Astrocyte of the spinal cord (primary cell): Measurements from ENCODE around the gene CENPM.

Experiments used
- DNase-seq: peaks from one replicate; pipeline ENCODE4 v3.0.0; 2011; ENCODE audit warnings: low read depth, low spot score
- H3K4me3 ChIP-seq: 2 replicates; pipeline ENCODE4 v1.5.1; 2011; ENCODE audit warnings: low read depth, mild to moderate bottlenecking, low read length, moderate library complexity
- in situ Hi-C: cut with HindIII; loops from 2 replicates; pipeline ENCODE4 v1.10.0; 2017; ENCODE audit warnings: low sequenced_read_pairs
- TF ChIP-seq, protein P1 (sequence below): IDR thresholded peaks from 2 replicates; pipeline ENCODE4 v1.5.1; 2012; ENCODE audit warnings: low read depth, mild to moderate bottlenecking, low read length, inconsistent platforms

CENPM gene

DNA sequence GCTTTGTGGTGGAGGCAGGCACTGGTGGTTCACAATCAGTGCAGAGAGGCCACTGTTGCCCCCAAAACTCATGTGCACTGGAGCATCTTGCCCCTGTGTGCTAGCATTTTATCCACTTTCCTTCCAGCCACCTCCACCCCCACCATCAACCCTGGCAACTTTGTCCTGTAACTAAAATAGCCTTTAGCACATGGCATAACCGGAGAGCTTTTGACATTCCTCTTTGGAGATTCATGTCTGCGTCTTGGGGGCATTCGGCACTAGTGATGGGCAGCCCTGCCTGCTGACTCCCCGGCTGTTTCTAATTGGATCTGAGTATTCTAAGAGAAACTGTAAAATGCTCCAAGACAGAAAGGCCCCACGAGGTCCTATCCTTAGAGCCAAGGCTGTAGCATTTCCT is 47.8 kb downstream of the CENPM start:
- in situ Hi-C loops: no loop called here
- TF ChIP-seq, protein P1, sequence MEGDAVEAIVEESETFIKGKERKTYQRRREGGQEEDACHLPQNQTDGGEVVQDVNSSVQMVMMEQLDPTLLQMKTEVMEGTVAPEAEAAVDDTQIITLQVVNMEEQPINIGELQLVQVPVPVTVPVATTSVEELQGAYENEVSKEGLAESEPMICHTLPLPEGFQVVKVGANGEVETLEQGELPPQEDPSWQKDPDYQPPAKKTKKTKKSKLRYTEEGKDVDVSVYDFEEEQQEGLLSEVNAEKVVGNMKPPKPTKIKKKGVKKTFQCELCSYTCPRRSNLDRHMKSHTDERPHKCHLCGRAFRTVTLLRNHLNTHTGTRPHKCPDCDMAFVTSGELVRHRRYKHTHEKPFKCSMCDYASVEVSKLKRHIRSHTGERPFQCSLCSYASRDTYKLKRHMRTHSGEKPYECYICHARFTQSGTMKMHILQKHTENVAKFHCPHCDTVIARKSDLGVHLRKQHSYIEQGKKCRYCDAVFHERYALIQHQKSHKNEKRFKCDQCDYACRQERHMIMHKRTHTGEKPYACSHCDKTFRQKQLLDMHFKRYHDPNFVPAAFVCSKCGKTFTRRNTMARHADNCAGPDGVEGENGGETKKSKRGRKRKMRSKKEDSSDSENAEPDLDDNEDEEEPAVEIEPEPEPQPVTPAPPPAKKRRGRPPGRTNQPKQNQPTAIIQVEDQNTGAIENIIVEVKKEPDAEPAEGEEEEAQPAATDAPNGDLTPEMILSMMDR: no peak

DNA sequence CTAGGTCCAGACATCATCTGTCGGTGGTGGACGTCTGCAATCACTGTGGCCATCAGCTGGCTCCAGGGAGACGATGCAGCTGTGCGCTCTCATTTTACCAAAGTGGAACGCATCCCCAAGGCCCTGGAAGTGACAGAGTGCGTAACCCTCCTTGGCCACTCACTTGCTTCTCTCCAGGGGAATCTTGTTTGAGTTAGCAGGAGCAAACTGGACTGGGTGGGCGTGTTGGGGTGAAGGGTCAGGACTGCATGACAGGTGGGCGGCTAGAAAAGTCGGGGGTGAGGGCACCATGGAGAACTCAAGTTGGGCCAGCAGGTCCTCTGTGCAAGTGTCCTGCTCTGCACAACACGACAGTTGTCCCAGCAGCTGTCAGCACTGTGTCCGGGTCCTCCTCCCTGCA is 48.3 kb downstream of the CENPM start:
- H3K4me3 ChIP-seq: no peak overlapping the region
- DNase-seq: no peak
- TF ChIP-seq, protein P1: no peak
- in situ Hi-C loops: no loop called here

More for the DNA sequence above, 47.8 kb downstream of the CENPM start:
- no peak overlapping the region for H3K4me3 ChIP-seq
- no peak for DNase-seq

DNA sequence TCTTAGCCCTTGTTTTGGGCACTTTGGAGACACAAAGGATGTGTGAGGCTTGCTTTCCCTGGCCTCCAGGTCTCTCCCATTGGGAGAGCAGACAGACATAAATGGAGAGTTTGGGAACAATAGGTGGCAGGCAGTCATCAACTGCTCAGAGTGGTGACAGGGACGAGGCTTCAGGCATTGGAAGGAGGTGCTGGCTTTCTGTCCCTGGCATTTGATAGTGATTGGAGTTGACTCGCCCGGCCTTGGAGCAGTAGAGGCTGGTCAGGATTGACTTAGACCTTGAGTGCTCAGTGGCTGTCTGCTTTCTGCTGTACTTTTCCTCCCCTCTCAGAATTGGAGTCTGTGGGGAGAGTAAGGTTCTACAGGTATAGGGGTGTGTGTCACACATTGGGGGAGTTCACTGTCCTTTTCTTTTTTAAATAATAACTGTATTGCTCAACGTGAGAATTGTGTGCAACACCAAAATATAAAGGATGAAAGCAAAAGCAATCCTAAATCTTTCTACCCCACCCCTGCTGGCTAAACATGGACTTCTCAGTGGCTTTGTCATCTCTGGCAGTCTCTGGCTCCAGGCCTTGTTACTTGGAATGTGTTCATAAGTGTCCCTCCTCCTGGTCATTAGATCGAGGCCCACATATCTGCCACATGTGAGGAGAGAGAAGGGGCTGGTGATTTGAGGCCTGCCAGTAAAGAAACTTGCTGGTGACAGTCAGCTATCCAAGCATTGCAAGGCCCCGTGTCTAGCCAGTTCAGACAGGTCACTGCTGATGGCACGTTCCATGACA is 53.2 kb downstream of the CENPM start:
- in situ Hi-C loops: no loop called here
- DNase-seq: no peak
- TF ChIP-seq, protein P1: no peak
- no peak overlapping the region for H3K4me3 ChIP-seq

DNA sequence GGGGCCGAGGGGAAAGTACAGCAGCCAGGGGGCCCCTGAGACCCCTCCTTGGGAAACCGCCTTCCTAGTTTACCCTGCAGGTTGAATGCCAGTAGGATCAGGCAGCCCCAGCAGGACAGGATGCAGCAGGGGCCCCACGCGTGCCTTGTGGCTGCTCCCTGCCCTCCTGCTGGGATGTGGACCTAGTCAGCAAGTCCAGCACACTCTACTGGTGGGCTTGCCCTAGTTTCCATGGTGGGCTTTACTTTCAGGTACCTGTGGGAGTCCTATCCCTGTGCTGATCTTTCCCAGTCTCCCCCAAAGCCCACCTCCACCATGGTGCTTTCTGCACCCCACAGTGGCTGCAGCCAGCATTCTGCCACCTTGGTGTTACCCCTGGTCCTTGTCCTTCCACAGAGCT is 54.2 kb downstream of the CENPM start:
- DNase-seq: no peak
- TF ChIP-seq, protein P1: no peak
- H3K4me3 ChIP-seq: no peak overlapping the region
- in situ Hi-C loops: no loop called here

DNA sequence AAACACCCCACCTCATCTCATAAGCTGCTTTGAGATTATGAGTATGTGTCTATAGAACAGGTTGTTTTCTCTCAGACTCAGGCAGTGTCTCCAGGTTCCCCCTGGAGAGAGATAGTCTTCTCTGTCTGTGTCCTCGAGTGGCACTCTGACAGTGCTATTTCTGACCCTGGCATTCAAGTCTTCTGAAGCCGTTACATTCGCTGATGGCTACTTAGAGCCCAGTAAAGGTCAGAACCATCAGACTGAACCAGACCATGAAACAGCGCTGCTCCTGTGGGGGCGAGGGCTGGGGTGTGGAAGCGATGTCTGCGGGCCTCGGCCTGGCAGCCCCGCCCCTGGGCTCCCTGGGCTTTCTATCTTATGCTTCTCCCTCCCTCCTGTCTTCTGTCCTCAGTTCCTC is 55.5 kb downstream of the CENPM start:
- no peak overlapping the region for H3K4me3 ChIP-seq
- DNase-seq: no peak
- TF ChIP-seq, protein P1: no peak
- in situ Hi-C loops: no loop called here
